IPS DF 4.7 (cell line): Measurements from ENCODE around the gene SYNE2.

Experiments used
- DNase-seq: peaks from one replicate; pipeline ENCODE4 v3.0.0-alpha.2; 2013; ENCODE audit warnings: low spot score; ENCODE audit errors: extremely low read depth

The SYNE2 gene

GRCh38 chr14:63952933-63953437, 100.2 kb downstream of the SYNE2 start:
- DNase-seq = no peak

- no peak for DNase-seq
Observed at GRCh38 chr14:63956326-63956725, 103.5 kb downstream of the SYNE2 start.

- no peak for DNase-seq
Observed at GRCh38 chr14:63960926-63961567, 108.2 kb downstream of the SYNE2 start.

GRCh38 chr14:63962906-63963305, 110.1 kb downstream of the SYNE2 start:
- no peak for DNase-seq

GRCh38 chr14:63963439-63963838, 110.6 kb downstream of the SYNE2 start:
- no peak for DNase-seq

- no peak for DNase-seq
Observed at GRCh38 chr14:63964113-63964512, 111.3 kb downstream of the SYNE2 start.

- DNase-seq = no peak
Observed at GRCh38 chr14:63966407-63966806, 113.6 kb downstream of the SYNE2 start.

GRCh38 chr14:63972323-63972932, 119.6 kb downstream of the SYNE2 start:
- no peak for DNase-seq

GRCh38 chr14:63974176-63974575, 121.4 kb downstream of the SYNE2 start:
- DNase-seq = no peak

GRCh38 chr14:63981569-63981968, 128.8 kb downstream of the SYNE2 start:
- DNase-seq = no peak

GRCh38 chr14:63982156-63982555, 129.4 kb downstream of the SYNE2 start:
- DNase-seq = no peak

GRCh38 chr14:63982629-63983028, 129.8 kb downstream of the SYNE2 start:
- DNase-seq = no peak

- DNase-seq = no peak
Observed at GRCh38 chr14:63986789-63987533, 134.2 kb downstream of the SYNE2 start.

- no peak for DNase-seq
Observed at GRCh38 chr14:63988579-63988978, 135.8 kb downstream of the SYNE2 start.

GRCh38 chr14:63991833-63992232, 139.0 kb downstream of the SYNE2 start:
- no peak for DNase-seq

GRCh38 chr14:63992858-63993257, 140.1 kb downstream of the SYNE2 start:
- DNase-seq = no peak

- no peak for DNase-seq
Observed at GRCh38 chr14:63993992-63994391, 141.2 kb downstream of the SYNE2 start.

- no peak for DNase-seq
Observed at GRCh38 chr14:63995285-63995684, 142.5 kb downstream of the SYNE2 start.

GRCh38 chr14:63996016-63996415, 143.2 kb downstream of the SYNE2 start:
- DNase-seq = no peak

GRCh38 chr14:63996625-63997220, 143.9 kb downstream of the SYNE2 start:
- no peak for DNase-seq

GRCh38 chr14:64000749-64001148, 147.9 kb downstream of the SYNE2 start:
- no peak for DNase-seq

- no peak for DNase-seq
Observed at GRCh38 chr14:64005822-64006221, 153.0 kb downstream of the SYNE2 start.
